Neutrophil (primary cell): ENCODE measurements around the gene TUT7.

Source experiments
- H3K27ac ChIP-seq: fragments of 200-600 bp; sonication (generic); 2 replicates; pipeline ENCODE4 v1.5.1; 2016; ENCODE audit warnings: mild to moderate bottlenecking, moderate library complexity
- H3K27me3 ChIP-seq: fragments of 200-600 bp; sonication (generic); 2 replicates; pipeline ENCODE4 v1.6.0; 2016; ENCODE audit warnings: mild to moderate bottlenecking
- H3K36me3 ChIP-seq: fragments of 200-600 bp; sonication (generic); 2 replicates; pipeline ENCODE4 v1.5.1; 2017
- H3K4me1 ChIP-seq, 2 experiments: fragments of 200-600 bp in 1 of 2; sonication (generic) in 1 of 2; 1 replicate in 1 of 2; 2 replicates in 1 of 2; pipeline versions ENCODE4 v1.5.1 to v1.6.1; 2013 to 2016; ENCODE audit warnings: low read depth in 1 of 2, low read length in 1 of 2, mild to moderate bottlenecking in 1 of 2, moderate library complexity in 1 of 2; ENCODE audit not compliant: control insufficient read depth in 1 of 2, insufficient read depth in 1 of 2
- H3K4me3 ChIP-seq, 2 experiments: fragments of 200-600 bp in 1 of 2; sonication (generic) in 1 of 2; 1 replicate in 1 of 2; 2 replicates in 1 of 2; pipeline ENCODE4 v1.5.1; 2013 to 2016; ENCODE audit warnings: low read depth in 1 of 2, low read length in 1 of 2, mild to moderate bottlenecking in 1 of 2, moderate library complexity in 1 of 2
- H3K9me3 ChIP-seq: fragments of 200-600 bp; sonication (generic); 2 replicates; pipeline ENCODE4 v1.5.1; 2016
- TF ChIP-seq, protein P1 (sequence below): fragments of 200-600 bp; sonication (generic); IDR thresholded peaks from 2 replicates; pipeline ENCODE4 v1.5.1; 2016; ENCODE audit warnings: antibody characterized with exemption

TUT7 gene

DNA sequence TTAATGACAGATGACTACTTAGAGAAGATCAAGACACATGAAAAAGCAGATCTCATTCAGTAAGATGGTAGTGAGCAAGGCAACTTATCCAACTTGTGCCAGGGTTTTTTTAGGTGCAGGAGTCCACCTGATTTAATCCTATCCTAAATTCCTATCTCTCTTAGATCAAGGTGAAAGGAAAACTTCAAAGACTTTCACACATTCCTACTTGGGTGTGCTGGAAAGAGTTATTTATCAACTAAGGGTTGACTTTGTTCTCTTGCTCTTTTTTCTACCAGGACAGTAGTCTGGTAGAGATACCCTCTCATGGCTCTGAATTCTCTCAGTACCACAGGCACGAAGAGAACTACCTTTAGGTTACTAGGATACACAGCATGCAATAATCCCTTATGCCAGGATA lies 18.2 kb downstream of the TUT7 start:
- Histone ChIP-seq H3K27me3 (no peaks in the 10 kb centered on the region), H3K9me3 (no peaks in the 10 kb centered on the region), H3K4me3 (no peak overlapping the region), H3K4me1 (peaks cover 49% of the 10 kb centered on the region in 2 experiments), H3K36me3 (peaks cover 98% of the 10 kb centered on the region), H3K27ac (peak overlapping the region; percentile 87)
- TF ChIP-seq, protein P1, sequence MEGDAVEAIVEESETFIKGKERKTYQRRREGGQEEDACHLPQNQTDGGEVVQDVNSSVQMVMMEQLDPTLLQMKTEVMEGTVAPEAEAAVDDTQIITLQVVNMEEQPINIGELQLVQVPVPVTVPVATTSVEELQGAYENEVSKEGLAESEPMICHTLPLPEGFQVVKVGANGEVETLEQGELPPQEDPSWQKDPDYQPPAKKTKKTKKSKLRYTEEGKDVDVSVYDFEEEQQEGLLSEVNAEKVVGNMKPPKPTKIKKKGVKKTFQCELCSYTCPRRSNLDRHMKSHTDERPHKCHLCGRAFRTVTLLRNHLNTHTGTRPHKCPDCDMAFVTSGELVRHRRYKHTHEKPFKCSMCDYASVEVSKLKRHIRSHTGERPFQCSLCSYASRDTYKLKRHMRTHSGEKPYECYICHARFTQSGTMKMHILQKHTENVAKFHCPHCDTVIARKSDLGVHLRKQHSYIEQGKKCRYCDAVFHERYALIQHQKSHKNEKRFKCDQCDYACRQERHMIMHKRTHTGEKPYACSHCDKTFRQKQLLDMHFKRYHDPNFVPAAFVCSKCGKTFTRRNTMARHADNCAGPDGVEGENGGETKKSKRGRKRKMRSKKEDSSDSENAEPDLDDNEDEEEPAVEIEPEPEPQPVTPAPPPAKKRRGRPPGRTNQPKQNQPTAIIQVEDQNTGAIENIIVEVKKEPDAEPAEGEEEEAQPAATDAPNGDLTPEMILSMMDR: no peak

GRCh38 chr9:86333651-86334050 lies 20.6 kb downstream of the TUT7 start:
- no peaks in the 10 kb centered on the region for H3K27me3 ChIP-seq
- TF ChIP-seq, protein P1: no peak
- H3K36me3 ChIP-seq: peaks cover 98% of the 10 kb centered on the region
- no peaks in the 10 kb centered on the region for H3K9me3 ChIP-seq
- H3K4me1 ChIP-seq: peaks cover 25 to 26% of the 10 kb centered on the region in 2 experiments
- H3K4me3 ChIP-seq: no peak overlapping the region
- peak overlapping the region; percentile 37 for H3K27ac ChIP-seq

DNA sequence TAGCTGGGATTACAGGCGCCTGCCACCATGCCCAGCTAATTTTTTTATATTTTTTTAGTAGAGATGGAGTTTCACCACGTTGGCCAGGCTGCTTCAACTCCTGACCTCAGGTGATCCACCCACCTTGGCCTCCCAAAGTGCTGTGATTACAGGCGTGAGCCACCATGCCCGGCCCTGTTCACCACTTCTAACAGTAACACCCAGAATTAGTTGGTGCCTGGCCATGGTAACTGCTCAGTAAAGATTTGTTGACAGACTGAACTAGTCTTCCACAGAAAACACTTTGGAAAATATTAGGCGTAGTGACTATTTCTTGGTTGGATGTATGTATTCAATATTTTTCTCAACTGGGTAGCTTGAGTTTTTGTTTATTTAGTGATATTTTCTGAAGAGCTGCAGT lies 24.0 kb downstream of the TUT7 start:
- TF ChIP-seq, protein P1: no peak
- Histone ChIP-seq H3K27ac (no peak overlapping the region), H3K4me3 (no peak overlapping the region), H3K36me3 (peaks cover 98% of the 10 kb centered on the region), H3K9me3 (no peaks in the 10 kb centered on the region), H3K4me1 (no peaks in the 10 kb centered on the region), H3K27me3 (no peaks in the 10 kb centered on the region)

DNA sequence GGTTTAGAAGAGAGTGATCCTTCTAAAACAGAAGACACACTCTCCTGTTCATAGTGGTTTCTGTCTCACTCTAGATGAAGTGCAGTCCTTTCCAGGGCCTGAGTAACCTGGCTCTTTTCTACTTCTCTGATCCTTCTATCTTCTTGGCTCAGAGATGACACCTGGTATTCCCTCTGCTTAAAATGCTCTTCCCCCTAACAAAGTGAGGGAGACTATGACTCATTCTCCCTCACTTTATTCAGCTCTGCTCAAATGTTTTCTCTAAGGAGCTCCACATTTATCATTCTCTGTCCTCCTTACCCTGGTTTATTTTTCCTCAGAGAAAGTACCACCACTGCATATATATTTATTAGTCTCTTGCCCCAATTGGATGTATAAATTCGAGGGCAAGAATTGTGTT lies 24.6 kb downstream of the TUT7 start:
- Histone ChIP-seq H3K36me3 (peaks cover 98% of the 10 kb centered on the region), H3K27ac (peak overlapping the region; percentile 51), H3K4me1 (no peaks in the 10 kb centered on the region)

DNA sequence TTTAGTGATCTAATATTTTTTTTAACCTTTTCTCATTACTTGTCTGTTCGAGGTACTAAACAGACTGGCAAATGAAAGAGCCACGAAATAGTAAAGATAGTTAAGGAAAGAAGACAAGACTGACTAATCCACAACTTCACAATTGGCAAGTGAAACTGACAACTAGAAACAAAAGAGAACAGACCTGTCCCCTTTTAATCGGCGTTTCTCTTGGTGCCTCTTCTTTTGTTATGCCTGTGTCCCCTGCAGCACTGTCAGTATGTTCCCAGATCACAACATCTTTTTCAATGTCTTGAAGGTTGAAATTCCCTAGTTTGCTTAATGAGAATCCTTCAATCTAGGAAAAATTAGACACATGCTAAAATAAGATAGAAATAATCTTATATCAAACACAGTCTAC lies 26.1 kb downstream of the TUT7 start:
- Histone ChIP-seq H3K27me3 (no peaks in the 10 kb centered on the region), H3K27ac (no peak overlapping the region), H3K36me3 (peaks cover 100% of the 10 kb centered on the region), H3K9me3 (no peaks in the 10 kb centered on the region), H3K4me1 (no peaks in the 10 kb centered on the region), H3K4me3 (no peak overlapping the region)
- TF ChIP-seq, protein P1: no peak

More for the DNA sequence above, 24.6 kb downstream of the TUT7 start:
- TF ChIP-seq, protein P1: no peak
- no peaks in the 10 kb centered on the region for H3K27me3 ChIP-seq
- no peak overlapping the region for H3K4me3 ChIP-seq
- no peaks in the 10 kb centered on the region for H3K9me3 ChIP-seq

GRCh38 chr9:86326536-86326935 lies 27.7 kb downstream of the TUT7 start:
- TF ChIP-seq, protein P1: no peak
- Histone ChIP-seq H3K4me3 (no peak overlapping the region), H3K27ac (no peak overlapping the region), H3K27me3 (no peaks in the 10 kb centered on the region), H3K9me3 (no peaks in the 10 kb centered on the region), H3K36me3 (peaks cover 100% of the 10 kb centered on the region), H3K4me1 (no peaks in the 10 kb centered on the region)
